Right ventricle myocardium inferior (tissue), 1 donor: ENCODE data around the gene MED9. TPM values are rescaled to one million over a fixed set of nuclear protein-coding genes. Genes with fewer than 3 reads are reported as not detected.
A peak's percentile ranks its signal among the peaks of the same experiment; 100 is the strongest.

ENCODE experiments used
- ATAC-seq: fragments of 200-7000 bp; cut with Tn5 transposase; one replicate; pipeline ENCODE4 v1.9.1; 2020; ENCODE audit warnings: mild to moderate bottlenecking, moderate library complexity
- DNase-seq: peaks from one replicate; pipeline ENCODE4 v3.0.0; 2021; ENCODE audit errors: missing footprints
- intact Hi-C: fragments of 100-400 bp; cut with DNase I; formaldehyde crosslinking; loops from one replicate; pipeline ENCODE4 v1.11.0; 2022
- total RNA-seq: library from RNA; stranded (reverse); fragmentation: NEBNext Ultra II Directional; extraction: Animal tissue kit (Norgen Biotek cat#: 25700); gene quantifications from one replicate; pipeline ENCODE4 v1.2.1, GENCODE V29; 2021
- donor health status: DM: no; HTN: yes; CAD: no; lungs with severe emphysema.

The MED9 gene
- total RNA-seq, 1 donor from 2014 or later = 40.4 TPM

GRCh38 chr17:17523001-17523730 lies 46.4 kb downstream of the MED9 start:
- intact Hi-C loops = no loop called here
- ATAC-seq (no peak), DNase-seq (peak; percentile 59)

- intact Hi-C loops = no loop called here
Observed at GRCh38 chr17:17523731-17524490, 47.1 kb downstream of the MED9 start.

GRCh38 chr17:17525311-17525710 lies 48.5 kb downstream of the MED9 start:
- ATAC-seq (no peak), DNase-seq (peak; percentile 66)
- intact Hi-C loops = no loop called here

More at GRCh38 chr17:17523731-17524490, 47.1 kb downstream of the MED9 start:
- DNase-seq = peak; percentile 11
- no peak for ATAC-seq

GRCh38 chr17:17525956-17526355 lies 49.2 kb downstream of the MED9 start:
- intact Hi-C loops = loop anchor here (1.0 kb wide), 1 partner anchor 41 kb away; no protein-coding TSS in a partner anchor
- no peak for ATAC-seq
- peak; percentile 11 for DNase-seq

GRCh38 chr17:17526369-17526768 lies 49.6 kb downstream of the MED9 start:
- peak; percentile 79 for ATAC-seq
- peak; percentile 61 for DNase-seq
- intact Hi-C loops = loop anchor here (1.0 kb wide), 1 partner anchor 41 kb away; no protein-coding TSS in a partner anchor

GRCh38 chr17:17527534-17527933 lies 50.7 kb downstream of the MED9 start:
- intact Hi-C loops = no loop called here
- DNase-seq = no peak
- ATAC-seq = peak; percentile 53

GRCh38 chr17:17527956-17528500 lies 51.2 kb downstream of the MED9 start:
- DNase-seq (peak; percentile 42), ATAC-seq (no peak)
- intact Hi-C loops = no loop called here

- DNase-seq (peak; percentile 43), ATAC-seq (peak; percentile 24)
- intact Hi-C loops = no loop called here
Observed at GRCh38 chr17:17528696-17529652, 52.2 kb downstream of the MED9 start.

GRCh38 chr17:17531156-17531555 lies 54.4 kb downstream of the MED9 start:
- ATAC-seq (no peak), DNase-seq (no peak)
- intact Hi-C loops = no loop called here

GRCh38 chr17:17532991-17533390 lies 56.2 kb downstream of the MED9 start:
- DNase-seq (no peak), ATAC-seq (no peak)
- intact Hi-C loops = no loop called here

- ATAC-seq = no peak
- no peak for DNase-seq
- intact Hi-C loops = no loop called here
Observed at GRCh38 chr17:17533901-17534441, 57.2 kb downstream of the MED9 start.

- DNase-seq (peak; percentile 92), ATAC-seq (peak; percentile 91)
- intact Hi-C loops = loop anchor here (1.0 kb wide), 3 partner anchors 10 to 31 kb away; no protein-coding TSS in a partner anchor
Observed at GRCh38 chr17:17535957-17536356, 59.2 kb downstream of the MED9 start.

- intact Hi-C loops = loop anchor here (1.0 kb wide), 3 partner anchors 10 to 31 kb away; no protein-coding TSS in a partner anchor
- peak; percentile 21 for DNase-seq
- peak; percentile 4 for ATAC-seq
Observed at GRCh38 chr17:17536702-17537101, 59.9 kb downstream of the MED9 start.

- no peak for ATAC-seq
- peak; percentile 16 for DNase-seq
- intact Hi-C loops = no loop called here
Observed at GRCh38 chr17:17537311-17538099, 60.7 kb downstream of the MED9 start.

- intact Hi-C loops = no loop called here
- DNase-seq = peak; percentile 11
- no peak for ATAC-seq
Observed at GRCh38 chr17:17538417-17539391, 61.9 kb downstream of the MED9 start.

GRCh38 chr17:17539591-17539990 lies 62.8 kb downstream of the MED9 start:
- intact Hi-C loops = no loop called here
- ATAC-seq = no peak
- no peak for DNase-seq
